HG03108 (cell line): ENCODE measurements around the gene EXOC5.

ENCODE experiments used
- ATAC-seq: cut with Tn5 transposase; IDR thresholded peaks from one replicate; pipeline ENCODE4 v1.9.1; 2021; ENCODE audit warnings: moderate library complexity; ENCODE audit not compliant: unreplicated experiment

Gene EXOC5, protein sequence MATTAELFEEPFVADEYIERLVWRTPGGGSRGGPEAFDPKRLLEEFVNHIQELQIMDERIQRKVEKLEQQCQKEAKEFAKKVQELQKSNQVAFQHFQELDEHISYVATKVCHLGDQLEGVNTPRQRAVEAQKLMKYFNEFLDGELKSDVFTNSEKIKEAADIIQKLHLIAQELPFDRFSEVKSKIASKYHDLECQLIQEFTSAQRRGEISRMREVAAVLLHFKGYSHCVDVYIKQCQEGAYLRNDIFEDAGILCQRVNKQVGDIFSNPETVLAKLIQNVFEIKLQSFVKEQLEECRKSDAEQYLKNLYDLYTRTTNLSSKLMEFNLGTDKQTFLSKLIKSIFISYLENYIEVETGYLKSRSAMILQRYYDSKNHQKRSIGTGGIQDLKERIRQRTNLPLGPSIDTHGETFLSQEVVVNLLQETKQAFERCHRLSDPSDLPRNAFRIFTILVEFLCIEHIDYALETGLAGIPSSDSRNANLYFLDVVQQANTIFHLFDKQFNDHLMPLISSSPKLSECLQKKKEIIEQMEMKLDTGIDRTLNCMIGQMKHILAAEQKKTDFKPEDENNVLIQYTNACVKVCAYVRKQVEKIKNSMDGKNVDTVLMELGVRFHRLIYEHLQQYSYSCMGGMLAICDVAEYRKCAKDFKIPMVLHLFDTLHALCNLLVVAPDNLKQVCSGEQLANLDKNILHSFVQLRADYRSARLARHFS

DNA sequence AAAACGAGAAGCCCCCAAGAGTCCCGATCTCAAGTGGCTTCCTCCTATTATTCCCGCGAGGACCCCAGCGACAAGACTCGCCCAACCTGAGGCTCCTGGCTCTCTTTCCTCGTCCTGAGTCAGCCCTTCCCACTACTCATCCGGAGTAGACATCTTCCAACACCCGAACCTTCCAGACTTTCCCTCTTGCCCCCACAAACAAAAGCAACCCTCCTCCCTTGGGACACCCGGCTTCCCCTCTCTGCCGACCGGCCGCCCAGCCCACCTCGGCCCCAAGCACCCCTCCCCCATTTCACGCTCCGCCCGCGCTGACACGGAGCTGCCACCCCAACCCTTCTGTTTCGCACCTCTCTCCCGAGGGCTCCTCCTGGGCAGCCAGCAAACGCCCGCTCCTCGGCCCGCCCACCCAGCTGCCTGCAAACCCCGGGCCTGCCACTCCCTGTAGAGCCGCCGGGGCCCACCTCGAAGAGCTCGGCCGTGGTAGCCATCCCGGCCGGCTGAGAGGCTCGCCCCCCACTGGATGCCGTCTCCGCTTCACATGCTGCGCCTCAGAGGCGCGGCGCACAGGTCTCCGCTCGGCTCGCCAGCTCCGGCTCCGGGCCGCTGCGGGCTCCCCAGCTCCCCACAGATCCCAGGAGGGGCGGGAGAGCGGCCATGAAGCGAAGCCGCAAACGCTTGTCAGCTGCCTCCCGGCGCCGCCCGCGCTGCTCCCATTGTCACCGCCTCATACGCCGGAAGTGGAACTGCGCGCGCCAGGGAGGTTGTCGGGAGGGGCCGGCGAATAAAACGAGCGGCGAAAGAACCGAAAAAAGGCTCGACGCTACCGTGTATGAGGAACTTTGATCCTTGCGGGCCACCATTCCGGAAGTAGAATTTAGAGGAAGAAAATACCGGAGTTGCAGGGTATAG lies at the start of gene EXOC5, which contains the start of gene AP5M1:
EXOC5 (minus strand) TSS at position 745 of the 909 bp plus-strand sequence; CDS start at position 488, 257 bp downstream.
AP5M1 (plus strand) TSS at position 811 of the 909 bp plus-strand sequence. CDS start 344 bp downstream, outside the sequence.
- ATAC-seq = peak; percentile 86

DNA sequence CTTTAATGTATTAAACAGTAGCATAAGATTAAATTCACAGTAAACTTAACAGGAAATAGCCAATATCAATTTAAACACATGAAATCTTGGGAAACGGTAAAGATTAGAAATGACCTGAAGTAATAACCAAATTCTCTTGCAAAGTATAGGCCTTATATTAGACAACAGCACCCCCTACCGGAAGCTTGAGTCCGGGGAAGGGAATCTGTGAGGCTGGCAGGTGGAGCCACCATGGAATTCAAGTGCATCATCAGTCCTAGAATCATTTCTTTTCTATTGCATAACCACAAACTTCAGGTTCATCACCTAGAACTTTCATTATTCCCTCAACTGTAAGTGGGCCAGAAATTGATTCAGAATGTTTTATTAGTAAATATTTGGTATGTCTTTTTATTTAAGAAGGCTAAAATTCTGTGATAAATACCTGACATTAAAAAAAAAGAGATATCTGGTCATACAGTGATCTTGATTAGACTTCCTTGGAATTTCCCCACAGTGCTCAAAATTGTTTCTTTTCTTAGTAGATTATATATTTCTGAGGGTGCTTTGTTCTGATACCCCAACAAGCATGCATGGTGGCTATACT lies 48.6 kb upstream of the EXOC5 start:
- no peak for ATAC-seq

DNA sequence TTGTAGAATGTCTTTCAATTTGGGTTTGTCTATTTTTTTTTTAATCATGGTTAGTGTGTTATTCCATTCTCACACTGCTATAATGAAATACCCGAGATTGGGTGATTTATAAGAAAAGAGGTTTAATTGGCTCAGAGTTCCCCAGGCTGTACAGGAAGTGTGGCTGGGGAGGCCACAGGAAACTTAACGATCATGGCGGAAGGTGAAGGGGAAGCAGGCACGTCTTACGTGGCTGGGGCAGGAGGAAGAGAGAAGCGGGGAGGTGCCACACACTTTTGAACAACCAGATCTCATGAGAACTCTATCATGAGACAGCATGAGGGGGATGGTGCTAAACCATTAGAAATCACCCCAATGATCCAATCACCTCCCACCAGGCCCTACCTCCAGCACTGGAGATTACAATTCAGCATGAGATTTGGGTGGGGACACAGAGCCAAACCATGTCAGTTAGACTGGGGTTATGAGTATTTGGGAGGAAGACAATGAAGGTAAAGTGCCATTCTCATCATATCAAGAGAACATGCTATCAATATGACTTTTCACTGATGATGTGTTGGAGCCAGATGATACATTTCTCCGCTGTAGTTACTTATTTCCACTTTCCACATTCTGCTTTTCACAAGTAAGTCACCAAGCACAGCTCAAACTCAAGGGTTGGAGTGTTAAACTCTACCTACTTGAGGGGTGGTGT lies 45.8 kb upstream of the EXOC5 start:
- ATAC-seq = no peak

DNA sequence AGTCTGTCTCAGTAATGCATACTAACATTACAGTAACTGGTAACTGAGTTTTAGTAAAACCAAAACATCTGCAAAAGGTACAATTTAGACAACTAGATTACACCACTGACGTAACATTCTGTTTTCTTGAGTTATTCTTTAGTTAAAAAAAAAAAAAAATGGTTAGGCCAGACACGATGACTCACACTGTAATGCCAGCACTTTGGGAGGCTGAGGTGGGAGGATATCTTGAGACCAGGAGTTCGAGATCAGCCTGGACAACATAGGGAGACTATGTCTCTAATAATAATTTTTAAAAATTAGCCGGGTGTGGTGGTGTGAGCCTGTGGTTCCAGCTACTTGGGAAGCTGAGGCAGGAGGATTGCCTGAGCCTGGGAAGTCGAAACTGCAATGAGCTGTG lies 34.2 kb upstream of the EXOC5 start:
- no peak for ATAC-seq

DNA sequence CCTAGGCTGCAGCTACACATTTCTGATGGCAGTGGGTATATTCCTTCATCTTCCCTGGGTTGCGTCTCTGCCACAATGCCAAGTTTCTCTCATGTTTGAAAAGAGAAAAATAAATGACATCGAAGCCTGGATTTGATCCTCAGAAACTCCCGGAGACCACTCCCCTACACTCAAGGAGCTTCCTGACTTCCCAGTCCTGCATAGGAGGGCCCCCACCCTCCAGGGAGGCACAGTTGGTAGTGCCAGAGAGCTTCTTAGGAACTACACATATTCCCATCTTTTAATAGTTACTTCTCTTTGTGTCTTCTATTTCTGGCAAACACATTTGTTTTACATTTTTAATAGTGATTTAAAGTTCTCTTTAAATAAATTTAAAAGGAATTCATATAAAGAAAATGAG lies 30.8 kb upstream of the EXOC5 start:
- ATAC-seq = no peak

DNA sequence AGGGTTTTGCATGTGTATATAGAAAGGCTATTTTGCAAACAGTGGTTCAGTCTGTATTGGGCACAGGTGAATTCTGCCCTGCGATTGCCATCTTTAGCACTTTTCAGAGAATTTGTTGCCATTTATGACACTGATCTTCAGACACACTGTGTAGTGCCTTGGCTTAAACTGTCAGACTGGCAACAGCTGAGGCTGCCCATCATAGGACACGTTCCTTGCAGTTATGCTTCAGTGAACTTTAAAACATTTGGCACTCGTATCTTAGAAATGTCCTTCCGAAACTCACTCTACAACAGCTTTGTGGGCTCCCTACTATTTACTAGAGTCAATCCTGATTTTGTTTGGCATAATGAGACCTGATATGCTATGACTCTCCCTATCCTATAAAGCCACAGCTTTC lies 29.1 kb upstream of the EXOC5 start:
- no peak for ATAC-seq

DNA sequence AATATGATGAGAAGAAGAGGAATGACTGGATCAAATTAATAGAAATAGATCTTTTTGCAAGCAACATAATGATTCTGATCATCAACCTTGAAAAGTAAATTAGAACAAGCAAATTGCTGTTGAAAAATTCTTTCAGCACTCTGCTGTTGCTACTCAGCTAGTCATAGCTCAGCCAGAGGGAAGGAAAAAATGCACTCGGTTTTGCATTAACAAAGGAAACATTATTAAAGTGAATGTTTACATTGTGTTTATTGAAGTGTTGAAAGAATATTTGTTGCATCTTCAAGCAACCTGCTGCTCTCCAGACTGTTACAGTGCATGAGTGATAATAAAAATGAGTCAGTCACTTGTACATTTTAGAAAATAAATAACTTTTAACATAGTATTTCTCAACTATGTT lies 26.5 kb upstream of the EXOC5 start:
- ATAC-seq = no peak

DNA sequence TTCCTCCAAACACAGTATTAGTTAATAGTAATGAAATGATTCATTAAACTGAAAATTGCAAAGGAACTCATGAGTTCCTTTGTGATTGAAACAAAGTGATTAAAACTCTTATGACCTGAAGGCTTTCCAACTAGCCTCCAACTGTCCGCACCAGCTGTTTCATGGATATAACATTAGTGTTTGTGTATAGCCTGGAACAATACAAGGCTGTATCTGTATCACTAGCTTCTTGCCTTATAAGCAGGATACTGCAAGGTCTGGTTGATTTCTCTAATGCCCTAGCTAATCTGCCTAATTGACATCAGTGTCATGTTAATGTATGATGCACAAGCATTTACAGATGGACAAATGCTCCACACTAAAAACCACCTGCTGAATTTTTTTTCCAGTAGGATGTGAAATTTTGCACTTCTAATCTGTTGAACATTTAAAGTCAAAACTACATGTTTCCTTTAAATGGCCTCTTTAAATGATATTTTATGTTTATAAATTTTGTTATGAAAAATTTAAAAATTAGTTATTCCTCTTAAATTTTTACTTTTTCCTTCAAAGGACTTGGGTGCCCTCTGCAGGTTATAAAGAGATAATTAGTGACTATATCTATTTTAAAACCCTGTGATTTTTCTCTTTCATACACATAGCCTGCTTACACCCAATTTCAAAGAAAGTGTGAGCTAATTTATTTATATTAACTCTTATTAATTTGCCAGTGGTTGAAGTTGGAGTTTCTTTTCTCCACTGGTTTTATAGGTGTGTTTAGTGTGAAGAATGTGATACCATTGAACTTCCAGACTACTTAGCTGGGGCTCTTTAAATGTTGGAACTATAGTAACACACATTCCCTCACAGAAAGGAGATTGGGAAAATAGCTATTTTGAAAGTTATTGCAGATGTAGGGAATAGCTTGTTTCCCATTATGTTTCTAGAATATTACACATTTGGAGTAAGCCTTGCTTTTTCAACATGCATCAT lies 25.4 kb upstream of the EXOC5 start:
- ATAC-seq = no peak

DNA sequence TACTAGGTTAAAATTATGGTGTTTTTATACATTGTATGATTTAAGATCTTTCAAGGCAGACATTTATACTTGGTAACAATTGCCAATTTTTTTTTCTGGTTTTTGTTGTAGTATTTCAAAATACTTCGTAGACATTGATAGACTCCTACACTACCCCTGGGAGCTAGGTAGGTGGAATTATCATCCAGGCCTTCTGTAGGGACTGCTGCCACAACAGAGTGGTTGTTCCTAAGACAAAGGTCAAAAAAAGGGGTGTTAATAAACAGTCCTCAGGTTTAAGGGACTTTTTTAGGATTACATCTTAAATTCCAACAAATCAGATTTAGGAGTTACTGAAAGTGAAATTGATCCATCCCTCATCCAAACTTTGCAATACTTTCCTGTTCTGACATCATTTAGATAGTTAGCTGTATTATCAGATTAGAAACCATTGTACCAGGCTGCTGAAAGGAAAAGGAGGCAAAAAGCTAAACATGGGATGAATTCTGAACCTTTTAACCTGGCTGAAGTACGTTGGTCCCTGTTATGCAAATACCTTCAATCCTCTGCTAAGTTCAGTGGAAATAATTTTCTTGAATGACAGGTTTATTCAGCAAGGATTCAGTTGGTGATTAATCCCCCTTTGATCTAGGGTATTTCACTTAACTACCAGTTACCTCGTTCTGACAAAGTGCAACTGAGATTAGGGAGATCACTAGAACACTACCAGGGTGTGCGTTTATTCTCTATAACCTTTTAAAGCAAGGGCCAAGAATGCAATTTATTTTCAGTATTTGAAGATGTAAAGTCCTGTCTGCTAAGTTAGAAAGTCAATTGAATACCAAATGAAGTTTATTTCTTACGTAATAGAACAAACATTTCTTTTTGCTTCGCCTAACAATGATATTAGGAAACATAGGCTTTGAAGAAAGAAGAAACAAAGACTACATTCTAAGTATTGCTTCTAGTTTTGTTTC lies 23.3 kb upstream of the EXOC5 start:
- ATAC-seq = no peak

DNA sequence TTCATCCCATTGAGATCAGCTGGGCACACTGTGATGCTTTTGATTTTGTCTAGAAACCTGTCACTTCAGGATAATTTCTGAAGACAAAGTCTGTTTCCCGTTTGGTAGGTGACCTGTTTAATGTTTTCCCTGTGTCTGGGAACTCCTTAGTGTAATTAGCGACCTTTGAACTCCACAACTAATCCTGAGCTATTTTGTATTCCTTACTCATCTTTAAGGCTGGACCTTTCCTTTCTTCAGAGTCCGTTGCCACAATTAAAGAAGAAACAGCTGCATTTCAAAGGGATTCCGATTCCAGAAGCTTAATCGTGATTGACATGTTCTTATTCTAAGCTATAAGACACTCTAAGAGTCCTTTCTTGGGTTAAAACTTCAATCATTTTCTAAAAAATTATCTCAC lies 22.0 kb upstream of the EXOC5 start:
- ATAC-seq = no peak

DNA sequence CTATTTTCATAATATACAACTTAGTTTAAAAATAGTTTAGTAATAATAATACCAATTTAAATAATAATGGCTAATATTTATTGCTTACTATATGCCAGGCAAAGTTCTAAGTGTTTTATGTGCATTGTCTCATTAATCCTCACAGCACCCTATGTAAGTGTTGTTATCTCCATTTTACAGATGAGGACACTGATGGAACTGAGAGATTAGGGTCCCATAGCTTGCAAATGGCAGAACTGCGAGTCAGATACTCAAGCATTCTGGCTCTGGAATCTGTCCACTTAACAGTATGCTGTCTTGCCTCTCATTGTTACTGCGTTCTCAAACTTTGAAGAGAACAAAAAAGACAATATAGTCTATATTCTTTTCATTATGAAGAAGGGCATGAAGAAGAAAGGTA lies 19.0 kb upstream of the EXOC5 start:
- ATAC-seq = no peak

DNA sequence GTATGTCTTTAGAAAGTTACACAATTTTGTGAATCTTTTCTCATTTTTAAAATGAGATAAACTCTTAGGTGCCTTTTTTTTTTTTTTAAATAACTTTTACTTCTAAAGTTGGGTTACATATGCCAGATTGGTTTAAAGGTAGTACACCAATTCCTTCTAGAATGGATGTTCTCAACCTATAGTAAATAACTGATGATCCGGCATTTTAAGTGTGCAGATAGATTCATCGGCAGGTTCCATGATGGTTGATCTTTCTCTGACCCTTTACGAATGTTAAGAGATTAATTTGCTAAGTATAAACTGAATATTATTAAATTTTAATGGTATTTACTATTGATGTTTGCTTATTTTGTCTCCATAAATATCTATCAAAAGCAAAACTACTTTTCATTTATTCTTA lies 8.4 kb upstream of the EXOC5 start:
- no peak for ATAC-seq

DNA sequence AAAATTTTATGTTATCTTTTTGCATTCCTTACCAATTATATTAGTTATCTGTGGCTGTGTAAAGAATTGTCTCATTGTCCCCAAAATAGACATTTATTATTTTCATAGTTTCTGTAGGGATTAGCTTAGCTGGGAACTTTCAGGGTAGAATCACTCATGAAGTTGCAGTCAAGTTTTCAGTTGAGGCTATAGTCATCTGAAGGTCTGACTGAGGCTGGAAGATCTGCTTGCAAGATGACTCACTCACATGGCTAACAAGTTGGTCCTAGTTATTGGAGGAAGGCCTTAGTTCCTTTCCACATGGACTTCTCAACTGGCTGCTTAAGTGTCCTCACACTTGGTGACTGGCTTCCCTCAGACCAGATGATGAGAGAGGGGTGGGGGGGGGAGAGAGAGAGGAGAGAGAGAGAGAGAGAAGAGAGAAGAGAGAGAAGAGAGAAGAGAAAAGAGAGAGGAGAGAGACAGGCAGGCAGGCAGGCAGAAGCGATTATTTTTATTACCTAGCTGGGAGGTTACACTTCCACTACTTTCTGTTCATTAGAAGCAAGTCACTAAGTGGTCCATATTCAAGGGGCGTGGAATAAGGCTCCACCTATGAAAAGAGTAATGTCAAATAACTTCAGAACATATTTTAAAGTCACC lies 6.4 kb upstream of the EXOC5 start:
- no peak for ATAC-seq

DNA sequence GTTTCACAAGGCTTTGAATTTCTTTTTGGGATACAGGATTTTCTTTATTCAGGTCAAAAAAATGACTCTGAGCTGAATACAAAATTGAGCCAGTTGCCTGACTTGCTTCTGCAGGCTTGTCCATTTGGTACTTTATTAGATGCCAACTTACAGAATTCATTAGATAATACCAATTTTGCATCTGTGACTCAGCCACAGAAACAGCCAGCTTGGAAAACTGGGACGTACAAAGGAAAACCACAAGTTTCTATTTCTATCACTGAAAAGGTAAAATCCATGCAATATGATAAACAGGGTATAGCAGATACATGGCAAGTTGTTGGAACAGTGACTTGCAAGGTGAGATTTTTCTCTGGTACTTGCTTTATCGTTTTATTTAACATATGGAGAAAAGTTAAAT lies 5.8 kb upstream of the EXOC5 start:
- no peak for ATAC-seq

DNA sequence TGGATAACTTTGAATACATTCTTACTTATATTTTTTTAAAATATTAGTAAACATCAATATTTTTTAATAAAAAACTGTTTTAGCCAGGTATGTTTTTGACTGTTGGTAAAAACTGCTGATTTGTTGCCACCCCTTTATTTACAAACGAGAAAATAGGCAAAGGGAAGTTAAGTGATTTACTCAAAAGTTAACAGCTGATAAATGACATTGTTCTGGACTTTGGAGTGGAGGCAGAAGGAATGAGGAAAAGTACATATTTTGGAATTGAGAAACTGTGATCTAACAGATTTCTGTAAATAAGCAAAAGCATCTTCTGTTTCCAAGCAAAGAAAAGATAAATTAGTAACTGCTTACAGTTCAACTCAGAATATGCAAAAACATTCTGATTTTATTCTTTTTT lies 4.5 kb upstream of the EXOC5 start:
- no peak for ATAC-seq

DNA sequence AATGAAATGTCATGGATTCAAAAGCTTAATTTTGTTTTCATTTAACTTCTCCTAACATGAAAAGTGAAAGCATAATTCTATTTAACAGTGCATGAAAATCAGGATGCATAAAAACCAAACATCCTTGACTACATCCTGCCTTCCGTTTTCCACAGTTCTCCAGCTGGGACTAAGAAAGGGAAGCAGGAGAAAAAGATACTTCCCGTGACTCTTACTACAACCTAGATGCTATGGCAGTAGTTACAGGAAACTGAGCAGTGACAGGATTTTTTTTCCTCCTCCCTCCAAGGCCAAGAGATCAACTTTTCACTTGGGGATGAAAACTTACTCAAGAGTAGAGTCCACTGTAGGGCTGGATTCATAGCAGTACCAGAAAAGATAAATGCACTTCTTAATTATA lies 2.6 kb downstream of the EXOC5 start:
- no peak for ATAC-seq

DNA sequence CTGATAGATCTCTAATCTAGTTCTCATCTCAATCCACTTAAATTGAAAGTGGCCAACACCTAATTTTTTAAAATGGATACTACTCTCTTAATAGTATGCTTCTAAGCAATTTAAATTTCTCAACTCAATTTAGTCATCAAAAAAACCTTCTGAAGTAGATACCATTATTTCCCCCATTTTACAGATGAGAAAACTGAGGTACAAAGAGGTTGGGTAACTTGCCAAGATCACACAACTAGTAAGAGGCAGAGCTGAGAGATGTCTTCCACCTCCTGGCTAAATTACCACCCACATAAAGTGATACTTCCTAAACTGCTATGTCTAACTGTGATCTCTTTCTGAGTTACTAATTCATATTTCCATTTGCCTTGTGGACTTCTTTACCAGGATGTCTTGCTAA lies 6.6 kb downstream of the EXOC5 start:
- ATAC-seq = no peak

DNA sequence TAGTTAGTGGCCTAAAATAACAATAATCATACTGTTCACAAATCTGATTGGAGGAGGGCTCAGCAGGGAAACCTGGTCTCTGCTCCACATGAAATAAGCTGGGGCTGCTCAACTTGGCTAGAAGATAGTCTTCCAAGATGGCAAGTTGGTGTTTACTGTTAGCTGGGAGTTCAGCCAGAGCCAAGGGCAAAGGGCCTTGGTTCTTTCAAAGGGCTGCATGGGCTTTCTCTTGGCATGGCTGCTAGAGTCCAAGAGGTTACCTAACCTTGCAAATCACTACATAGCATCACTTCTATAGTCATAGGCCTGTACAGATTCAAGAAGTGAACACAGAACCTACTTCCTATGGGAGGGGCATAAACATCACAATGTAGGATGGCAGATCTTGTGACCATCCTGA lies 7.1 kb downstream of the EXOC5 start:
- ATAC-seq = no peak
